ENCODE data around the gene MICU1.
"Not testable (repeated sequence)": the region's sequence is repeated elsewhere in the genome, so short reads cannot be mapped to it uniquely, and the experiment has no call there.

The MICU1 gene, protein sequence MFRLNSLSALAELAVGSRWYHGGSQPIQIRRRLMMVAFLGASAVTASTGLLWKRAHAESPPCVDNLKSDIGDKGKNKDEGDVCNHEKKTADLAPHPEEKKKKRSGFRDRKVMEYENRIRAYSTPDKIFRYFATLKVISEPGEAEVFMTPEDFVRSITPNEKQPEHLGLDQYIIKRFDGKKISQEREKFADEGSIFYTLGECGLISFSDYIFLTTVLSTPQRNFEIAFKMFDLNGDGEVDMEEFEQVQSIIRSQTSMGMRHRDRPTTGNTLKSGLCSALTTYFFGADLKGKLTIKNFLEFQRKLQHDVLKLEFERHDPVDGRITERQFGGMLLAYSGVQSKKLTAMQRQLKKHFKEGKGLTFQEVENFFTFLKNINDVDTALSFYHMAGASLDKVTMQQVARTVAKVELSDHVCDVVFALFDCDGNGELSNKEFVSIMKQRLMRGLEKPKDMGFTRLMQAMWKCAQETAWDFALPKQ

DNA sequence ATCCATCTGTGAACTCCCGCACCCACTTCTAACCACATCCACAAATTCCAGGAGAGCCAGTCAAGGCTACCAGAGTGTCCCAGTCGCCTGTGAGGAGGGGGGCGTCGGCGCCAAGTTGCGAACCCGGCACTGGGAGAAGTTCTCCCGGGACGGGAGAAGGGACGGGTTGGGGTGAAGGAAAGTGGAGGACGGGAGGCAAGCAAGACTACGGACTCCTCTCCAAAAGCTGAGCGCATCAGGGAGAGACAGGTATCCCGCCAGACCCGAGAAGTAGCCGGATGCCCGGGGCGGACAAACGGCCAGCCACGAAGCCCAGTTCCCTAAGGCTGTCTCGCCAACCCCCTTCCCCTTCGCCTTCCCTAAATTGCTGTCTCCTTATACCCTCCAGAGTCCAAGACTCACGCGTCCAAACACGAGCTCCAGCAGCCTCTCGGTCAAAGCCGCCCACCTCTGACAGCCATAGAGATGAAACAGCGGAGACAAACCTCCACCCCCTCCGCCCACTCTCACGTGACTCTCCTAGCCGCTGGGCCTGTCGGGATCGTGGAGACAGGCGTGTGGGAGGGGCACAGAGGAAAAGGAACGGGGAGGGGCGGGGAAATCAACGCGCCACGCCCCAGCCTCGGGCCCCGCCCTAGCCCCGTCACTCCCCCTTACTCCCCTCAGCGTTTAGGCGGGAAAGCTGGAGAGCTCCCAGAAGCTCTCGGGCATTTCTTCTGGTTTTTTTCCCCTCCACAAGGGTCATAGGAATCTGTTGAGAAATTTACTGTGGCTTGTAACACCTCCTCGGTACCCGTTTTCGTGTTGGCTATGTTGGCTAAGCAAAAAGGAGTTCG, at the start of gene MICU1:
TSS of gene MICU1 (minus strand) at position 472 of the 836 bp plus-strand sequence. CDS start 59,286 bp downstream, outside the sequence.
- peak; percentile 95 for DNase-seq

DNA sequence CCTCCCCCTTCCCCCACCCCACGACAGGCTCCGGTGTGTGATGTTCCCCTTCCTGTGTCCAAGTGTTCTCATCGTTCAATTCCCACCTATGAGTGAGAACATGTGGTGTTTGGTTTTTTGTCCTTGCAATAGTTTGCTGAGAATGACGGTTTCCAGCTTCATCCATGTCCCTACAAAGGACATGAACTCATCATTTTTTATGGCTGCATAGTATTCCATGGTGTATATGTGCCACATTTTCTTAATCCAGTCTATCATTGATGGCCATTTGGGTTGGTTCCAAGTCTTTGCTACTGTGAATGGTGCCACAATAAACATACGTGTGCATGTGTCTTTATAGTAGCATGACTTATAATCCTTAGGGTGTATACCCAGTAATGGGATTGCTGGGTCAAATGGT, 48.3 kb upstream of the MICU1 start:
- DNase-seq = not testable (repeated sequence)

DNA sequence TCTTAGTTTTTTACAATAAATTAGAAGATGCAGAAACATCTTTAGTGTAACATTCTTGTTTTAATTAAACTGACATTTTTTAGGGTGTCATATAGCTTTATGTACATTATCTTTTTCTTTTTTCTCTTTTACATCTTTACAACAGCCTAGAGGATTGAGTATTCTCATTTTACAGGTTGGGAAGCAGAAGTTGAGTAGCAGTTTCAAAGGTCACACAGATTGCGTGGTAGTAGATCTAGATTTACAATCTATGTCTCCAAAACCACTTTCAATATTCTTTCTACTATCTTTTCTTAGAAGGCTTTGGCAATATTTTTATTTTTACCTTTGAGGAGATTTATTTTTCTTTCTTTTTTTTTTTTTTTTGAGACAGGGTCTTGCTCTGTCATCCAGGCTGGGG, 47.4 kb upstream of the MICU1 start:
- no peak for DNase-seq

DNA sequence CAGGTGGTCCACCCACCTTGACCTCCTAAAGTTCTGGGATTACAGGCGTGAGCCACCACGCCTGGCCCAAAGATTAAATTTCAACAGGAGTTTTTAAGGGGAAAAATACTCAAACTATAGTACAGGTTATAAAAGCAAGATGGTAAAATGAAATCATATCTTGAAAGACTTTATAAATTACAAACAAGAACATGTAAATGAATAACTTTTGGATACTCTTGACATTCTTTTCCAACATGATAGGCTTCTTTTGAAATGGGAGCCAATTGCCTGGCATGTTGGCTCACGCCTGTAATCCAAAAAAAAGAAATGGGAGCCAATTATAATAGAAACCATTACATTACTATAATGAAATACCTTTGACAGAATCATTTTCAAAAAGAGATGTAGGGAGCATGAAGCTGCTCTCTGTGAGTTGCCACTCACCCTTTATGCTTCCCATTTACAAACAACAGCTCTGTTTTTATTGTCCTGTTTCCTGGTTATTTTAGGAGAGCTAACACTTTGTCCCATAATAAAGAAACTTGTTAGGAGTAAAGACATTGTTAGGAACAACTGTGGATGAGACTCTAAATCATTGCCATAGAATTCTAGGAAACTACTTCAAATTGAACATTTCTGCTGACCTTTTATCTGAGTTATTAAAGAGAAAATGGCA, 41.5 kb upstream of the MICU1 start:
- no peak for DNase-seq

DNA sequence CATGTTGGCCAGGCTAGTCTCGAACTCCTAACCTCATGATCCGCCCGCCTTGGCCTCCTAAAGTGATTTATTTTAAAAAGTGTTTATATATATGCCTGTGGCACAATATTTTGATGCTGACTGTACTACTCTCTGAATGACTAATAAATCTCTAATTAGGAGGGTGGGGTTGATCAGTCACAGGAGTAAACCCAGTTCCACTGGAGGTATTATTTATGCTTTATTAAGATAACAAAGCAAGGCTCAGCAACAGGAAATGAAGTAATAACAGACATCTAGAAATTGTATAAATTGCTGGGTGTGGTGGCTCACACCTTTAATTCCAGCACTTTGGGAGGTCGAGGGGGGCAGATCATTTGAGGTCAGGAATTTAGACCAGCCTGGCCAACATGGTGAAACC, 40.0 kb upstream of the MICU1 start:
- no peak for DNase-seq

DNA sequence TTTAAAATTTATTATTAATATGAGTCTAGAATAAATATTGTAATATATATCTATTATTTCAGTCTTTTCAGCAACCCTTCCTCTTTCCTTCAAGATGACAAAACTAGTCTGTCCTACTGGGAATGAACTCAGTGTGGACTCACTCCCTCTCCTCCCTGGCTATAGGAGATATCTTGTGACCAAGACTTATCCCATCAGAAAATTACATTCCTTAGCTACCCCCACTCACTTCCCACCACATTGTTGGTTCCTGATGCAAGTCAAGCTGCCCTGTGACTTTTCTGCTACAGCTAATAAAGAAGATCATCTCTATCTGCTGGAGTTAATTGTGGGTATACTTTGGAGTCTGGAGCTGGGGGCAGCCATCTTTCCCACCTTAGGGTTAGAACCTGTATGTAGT, 38.1 kb upstream of the MICU1 start:
- DNase-seq = no peak

DNA sequence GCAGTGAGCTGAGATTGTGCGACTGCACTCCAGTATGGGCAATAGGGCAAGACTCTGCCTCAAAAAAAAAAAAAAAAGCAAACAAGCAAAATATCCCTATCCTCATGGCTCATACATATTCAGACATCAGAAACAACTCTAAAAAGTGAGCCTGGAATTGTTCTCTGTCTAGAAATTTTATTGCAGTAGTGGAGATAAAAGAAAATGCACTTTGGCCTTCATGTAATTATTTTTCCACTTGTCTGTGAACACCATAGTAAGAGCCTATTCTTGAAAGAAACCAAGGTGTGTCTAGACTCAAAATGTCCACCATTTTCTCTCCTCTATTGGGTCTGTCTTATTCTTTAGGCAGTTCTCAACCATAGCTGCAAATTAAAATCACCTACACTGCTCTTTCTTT, 35.6 kb upstream of the MICU1 start:
- DNase-seq = no peak

DNA sequence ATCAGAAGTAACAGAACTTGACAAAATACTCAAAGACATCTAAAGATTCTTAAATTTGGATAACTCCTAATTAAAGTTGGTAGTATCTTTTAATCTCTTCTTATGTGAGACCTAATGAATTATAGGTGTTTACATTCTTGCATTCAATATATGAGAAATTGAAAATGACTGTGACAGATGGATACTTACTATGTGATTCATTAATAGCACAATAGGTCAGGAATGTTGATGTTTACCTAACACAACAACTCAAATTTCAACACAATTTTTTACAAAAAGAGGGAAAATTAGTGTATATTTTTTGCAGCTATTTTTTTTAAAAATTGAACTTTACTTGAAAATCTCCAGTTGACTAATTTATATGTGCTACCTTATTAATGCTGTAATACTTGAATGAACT, 34.3 kb upstream of the MICU1 start:
- no peak for DNase-seq

DNA sequence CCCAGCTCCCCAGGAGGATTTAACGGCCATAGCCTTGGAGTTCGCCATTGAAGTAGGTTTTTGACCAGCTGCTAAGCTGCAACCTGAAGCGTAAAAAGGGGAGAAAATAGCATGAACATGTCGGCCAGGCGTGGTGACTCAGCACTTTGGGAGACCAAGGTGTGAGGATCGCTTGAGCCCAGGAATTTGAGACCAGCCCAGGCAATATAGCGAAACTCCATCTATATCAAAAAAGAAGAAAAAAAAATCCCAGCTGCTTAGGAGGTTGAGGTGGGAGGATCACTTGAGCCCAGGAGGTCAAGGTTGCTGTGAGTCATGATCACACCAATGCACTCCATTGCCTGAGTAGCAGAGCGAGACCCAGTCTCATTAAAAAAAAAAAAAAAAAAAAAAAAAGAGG, 33.8 kb upstream of the MICU1 start:
- DNase-seq = no peak

DNA sequence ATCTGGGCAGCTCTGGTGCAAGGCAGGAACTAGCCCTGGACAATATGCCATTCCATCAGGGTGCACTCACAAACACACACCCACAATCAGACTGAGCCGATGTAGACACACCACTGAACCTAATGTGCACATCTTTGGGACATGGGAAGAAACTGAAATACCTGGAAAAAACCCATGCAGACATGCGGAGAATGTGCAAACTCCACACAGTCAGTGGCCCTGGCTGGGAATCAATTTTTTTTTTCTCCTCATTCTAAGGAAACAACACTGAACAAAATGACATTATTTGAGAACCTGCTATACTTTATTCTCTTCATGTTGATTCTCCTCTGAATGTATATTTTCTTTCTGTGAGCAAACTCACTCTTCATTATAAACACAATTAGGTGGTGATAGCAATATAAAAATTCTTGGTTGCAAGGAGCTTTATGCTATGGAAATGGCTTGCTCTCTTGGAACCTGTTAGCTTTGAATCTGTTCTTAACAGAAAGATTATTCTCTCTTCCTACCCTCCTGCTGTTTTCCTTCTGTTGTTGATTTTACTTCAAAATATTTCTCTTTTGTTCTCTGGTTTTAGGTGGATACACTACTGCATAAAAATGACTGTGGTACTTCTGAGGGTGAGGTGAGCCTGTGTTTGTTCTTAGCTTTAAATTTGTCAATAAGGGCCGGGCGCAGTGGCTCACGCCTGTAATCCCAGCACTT, 33.0 kb upstream of the MICU1 start:
- DNase-seq = no peak

DNA sequence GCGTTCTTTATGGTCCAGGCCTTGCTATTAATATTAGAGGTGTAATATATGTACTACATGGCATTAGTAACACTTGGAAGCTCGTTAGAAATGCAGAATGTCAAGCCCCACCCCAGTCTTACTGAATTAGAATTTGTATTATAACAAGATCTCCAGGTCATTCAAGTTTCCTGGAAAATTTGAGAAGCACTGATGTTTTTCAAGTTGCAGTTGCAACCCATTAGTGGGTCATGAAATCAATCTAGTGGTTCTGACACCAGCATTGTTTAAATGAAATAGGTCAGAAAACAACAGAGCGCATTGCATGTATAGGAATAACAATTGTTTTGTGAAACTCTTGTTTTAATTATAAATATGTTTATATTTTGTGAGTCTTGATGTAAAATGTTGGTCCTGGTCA, 28.8 kb upstream of the MICU1 start:
- DNase-seq = no peak

DNA sequence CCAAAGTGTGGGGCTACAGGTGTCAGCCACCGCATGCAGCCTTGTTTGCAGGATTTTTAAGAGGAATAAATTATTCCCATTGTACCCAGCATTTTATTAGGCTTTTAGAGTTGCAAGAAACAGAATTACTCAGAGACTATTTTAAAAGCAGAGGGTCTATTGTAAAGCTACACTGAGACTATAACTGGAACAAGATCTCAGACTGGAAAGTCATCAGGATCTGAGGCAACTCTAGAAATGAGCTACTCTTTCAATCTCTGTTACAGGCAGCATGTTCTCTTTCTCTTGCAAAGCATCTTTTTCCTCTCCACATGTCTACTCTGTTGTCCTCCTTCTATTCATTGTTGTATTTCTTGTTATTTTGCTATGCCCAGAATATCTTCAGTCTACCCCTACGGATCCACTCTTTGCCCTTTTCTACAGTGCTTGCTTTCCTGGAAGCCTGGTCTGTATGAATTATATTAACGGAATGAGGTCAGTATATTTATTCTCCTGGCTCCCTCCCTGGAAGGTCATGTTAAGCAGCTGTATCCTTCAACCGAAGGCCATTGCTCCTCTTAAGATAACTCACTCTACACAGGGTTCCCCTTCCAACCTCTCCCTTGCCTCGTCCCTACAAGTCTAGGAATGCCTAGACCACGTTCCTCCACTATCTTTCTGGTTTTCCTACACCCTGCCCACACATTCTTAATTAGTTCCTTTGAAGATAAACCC, 27.7 kb upstream of the MICU1 start:
- no peak for DNase-seq

DNA sequence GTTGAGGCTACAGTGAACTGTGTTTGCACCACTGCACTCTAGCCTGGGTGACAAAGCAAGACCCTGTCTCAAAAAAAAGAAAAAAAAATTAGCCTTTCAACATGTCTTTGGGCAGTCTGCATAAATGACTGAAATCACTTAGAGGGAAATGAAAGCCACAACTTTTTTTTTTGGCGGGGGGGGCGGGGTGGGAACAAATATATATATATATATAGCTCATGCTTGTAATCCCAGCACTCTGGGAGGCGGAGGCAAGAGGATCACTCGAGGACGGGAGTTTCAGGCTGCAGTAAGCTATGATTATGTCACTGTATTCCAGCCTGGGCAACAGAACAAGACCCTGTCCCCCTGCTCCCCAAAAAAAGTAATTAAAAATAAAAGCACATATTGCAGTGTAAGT, 23.4 kb upstream of the MICU1 start:
- no peak for DNase-seq

DNA sequence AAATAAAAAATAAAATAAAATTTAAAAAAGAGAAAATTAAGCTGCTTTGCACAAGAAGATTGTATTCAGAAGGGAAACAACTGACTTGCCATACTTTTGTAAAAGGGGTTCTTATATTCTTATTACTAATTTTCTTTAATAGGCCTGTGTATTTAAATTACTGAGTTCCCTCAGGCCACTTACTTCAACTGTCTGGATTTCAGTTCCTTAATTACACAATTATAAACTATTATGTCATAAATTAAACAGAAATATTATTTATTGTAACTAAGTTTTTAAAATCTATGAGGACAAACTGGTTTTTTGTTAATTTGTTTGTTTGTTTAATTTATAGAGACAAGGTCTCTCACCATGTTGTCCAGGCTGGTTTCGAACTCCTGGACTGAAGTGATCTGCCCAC, 22.4 kb upstream of the MICU1 start:
- no peak for DNase-seq

DNA sequence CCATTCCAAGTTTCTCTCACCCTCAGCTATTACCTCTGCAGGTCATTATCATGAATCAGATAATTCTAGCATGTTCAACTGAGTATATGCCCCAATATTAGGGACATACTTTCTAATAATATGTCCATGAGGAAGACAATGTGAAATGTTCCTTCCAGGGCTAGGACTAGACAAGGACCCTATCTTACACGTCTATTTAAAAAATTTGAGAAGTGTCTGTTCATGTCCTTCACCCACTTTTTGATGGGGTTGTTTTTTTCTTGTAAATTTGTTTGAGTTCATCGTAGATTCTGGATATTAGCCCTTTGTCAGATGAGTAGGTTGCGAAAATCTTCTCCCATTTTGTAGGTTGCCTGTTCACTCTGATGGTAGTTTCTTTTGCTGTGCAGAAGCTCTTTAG, 21.1 kb upstream of the MICU1 start:
- DNase-seq = not testable (repeated sequence)

DNA sequence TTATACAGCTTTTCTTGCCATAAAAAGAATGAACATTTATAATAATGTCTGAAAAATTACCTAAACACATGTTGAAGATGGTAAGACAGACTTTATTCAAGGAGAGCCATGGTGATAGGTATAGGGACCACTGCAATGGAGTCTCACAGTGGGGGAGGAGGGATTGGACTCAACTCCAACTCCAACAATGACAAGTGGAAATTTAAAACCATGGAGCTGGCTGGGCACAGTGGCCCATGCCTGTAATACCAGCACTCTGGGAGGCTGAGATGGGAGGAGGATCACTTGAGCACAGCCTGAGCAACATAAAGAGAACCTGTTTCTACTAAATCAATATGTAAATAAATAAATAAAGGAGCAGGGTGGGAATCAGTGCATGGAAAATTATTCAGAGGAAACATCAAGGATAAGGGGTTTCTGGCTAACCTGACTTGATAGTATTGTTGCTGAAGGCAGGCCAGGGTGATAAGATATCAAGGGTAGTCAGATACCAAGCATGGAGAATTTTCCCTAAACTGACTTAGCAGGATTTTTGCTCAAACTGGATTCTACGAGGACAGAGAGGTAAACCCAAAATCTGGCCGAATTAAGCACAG, 19.5 kb upstream of the MICU1 start:
- DNase-seq = no peak

DNA sequence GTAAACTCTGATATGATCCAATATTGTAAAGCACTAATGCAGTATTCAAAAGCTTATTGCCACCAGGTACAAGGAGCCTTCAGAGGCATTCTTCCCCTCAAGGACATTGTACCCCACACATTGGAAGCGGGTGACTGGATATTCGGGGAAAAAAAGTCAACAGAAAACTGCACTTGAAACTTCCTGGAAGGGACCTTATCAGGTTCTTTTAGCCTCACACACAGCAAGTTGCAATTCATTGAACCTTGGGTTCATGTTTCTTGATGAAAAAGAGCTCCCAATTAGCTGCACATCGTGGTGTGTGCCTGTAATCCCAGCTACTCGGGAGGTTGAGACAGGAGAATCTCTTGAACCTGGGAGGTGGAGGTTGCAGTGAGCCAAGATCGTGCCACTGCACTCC, 16.4 kb upstream of the MICU1 start:
- DNase-seq = no peak

DNA sequence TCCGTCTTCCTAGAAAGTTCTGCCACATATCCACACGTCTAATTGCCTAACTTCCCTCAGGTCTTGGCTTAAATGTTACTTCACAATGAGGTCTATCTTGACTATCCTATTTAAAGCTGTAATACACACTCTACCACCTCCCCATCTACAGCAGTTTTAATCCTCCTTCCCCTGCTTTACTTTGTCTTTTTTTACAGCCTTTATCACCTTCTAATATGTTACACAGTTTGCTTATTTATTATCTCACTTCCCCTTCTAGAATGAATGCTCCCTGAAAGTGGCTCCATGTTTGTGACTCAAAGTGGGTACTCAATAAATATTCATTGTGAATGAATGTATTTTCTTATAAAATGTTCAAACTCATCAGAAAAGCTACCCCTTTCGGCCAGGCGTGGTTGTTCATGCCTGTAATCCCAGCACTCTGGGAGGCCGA, 13.6 kb upstream of the MICU1 start:
- no peak for DNase-seq

DNA sequence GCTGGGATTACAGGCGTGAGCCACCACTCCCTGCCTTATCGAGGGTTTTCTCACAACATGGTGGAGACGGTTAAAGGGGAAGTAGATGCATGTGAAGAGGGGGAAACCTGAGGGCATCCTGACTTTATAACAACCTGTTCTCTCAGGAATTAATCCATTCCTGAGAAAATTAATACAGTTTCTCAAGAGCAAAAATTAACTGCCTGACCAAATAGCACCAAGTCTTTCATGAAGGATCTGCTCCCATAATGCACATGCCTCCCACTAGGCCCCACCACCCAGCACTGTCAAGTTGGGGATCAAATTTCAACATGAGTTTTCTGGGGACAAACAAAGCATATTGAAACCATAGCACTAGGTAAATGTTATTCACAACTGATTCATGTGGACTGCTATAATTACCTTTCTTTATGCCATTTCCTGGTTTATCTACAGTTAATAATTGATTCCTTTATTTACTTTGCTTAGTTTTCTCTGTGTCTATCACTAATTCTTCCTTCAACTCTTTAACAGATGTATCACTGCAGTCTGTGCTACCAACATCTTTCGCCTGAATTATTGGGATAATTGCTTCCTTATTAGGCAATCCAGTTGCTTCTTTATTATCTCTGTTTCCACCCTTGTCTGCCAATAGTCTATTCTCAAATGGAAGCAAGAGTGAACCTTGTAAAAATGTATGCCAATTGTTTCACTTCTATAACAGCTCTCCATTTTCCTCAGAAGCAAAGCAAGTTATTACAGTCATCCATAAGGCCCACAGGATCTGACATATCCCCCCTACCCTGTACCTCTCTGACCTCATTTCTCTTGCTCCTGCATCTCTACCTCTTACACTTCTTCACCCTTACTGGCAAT, 12.9 kb upstream of the MICU1 start:
- no peak for DNase-seq

DNA sequence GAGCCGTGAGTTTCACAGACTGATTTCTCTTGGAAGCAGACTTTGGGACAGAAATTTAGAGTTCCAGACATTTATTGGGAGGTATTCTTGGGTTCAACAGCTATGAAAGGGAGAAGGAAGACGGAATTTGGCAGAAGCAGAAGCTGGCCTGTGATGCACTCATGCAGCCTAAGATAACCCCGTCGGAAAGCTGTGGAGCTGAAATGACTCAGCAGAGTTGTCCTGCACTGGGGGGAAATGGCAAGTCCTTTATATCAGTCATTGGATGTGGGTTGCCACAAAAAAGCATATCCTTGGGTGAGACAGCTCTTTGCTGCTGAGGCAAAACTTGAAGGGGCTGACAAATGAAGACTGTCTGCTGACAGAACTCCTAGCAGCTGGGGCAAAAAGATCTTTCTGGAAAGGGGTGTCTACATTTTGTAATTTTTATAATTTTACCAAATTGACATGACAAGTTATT, 11.5 kb upstream of the MICU1 start:
- DNase-seq = no peak

DNA sequence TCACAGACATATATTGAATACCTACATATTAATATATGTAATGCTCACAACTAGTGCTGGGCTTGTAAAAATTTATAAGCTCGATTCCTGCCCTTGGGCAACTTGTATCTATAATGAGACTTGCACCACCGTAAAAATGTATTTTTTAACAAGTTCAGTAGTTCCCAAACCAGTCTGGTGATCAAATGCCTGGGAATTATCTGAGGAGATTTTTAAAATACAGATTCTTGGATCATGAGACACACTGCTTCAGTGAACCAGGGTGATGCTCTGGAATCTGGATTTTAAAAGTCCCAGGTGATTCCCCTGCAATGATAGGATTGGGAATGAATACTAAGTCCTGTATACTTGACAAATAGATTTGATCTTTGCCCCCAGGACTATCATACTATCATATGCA, 4.3 kb upstream of the MICU1 start:
- no peak for DNase-seq

Data from activated naive CD4-positive, alpha-beta T cell treated with Interleukin-2 at 50 U/mL for 16 hours (primary cell).